AG09319 (cell line): ENCODE results near the gene C22orf23.

Experiments used
- DNase-seq: peaks from one replicate; pipeline ENCODE4 v3.0.0-alpha.2; 2010; ENCODE audit warnings: low read depth; ENCODE audit errors: extremely low read depth
- CTCF ChIP-seq: IDR thresholded peaks from 2 replicates; pipeline ENCODE4 v1.5.1; 2011; ENCODE audit warnings: low read depth, mild to moderate bottlenecking, inconsistent platforms, low read length, moderate library complexity

The C22orf23 gene

GRCh38 chr22:37970864-37971263 lies 17.5 kb upstream of the C22orf23 start:
- DNase-seq = no peak
- no peak for TF ChIP-seq CTCF

- no peak for DNase-seq
- TF ChIP-seq CTCF = no peak
Measured at GRCh38 chr22:37968452-37969251, 15.3 kb upstream of the C22orf23 start.

- DNase-seq = no peak
- no peak for TF ChIP-seq CTCF
Measured at GRCh38 chr22:37967637-37968451, 14.4 kb upstream of the C22orf23 start.

- DNase-seq = no peak
- TF ChIP-seq CTCF = no peak
Measured at GRCh38 chr22:37967147-37967546, 13.7 kb upstream of the C22orf23 start.

GRCh38 chr22:37965940-37966664 lies 12.7 kb upstream of the C22orf23 start:
- no peak for DNase-seq
- no peak for TF ChIP-seq CTCF

- TF ChIP-seq CTCF = no peak
- DNase-seq = no peak
Measured at GRCh38 chr22:37961062-37961461, 7.7 kb upstream of the C22orf23 start.
